Keratinocyte (primary cell): Measurements from ENCODE around the gene TTC33. TPM values are rescaled to one million over a fixed set of nuclear protein-coding genes. Genes with fewer than 3 reads are reported as not detected.

Experiments used
- DNase-seq: peaks from one replicate; pipeline ENCODE4 v3.0.0-alpha.2; 2011; ENCODE audit warnings: low read depth, missing footprints, low spot score
- FAIRE-seq: peaks from 2 replicates; lab custom pipeline; 2011; peaks lifted over from hg19 to GRCh38; lab: Jason Lieb, UNC
- H2AFZ ChIP-seq: 2 replicates; pipeline ENCODE4 v1.6.0; 2012; ENCODE audit warnings: low read length, control low read depth, inconsistent platforms; ENCODE audit not compliant: control insufficient read depth
- H3K27ac ChIP-seq: 2 replicates; pipeline ENCODE4 v1.5.1; 2011; ENCODE audit warnings: low read length; ENCODE audit not compliant: control insufficient read depth, insufficient read depth
- H3K27me3 ChIP-seq: 3 replicates; pipeline ENCODE4 v1.6.0; 2011; ENCODE audit warnings: low read length; ENCODE audit not compliant: control insufficient read depth, insufficient read depth; ENCODE audit errors: extremely low read depth
- H3K36me3 ChIP-seq, 2 experiments: 2 replicates in 1 of 2; 3 replicates in 1 of 2; pipeline ENCODE4 v1.5.1; 2011; ENCODE audit warnings: low read length in 2 of 2, mild to moderate bottlenecking in 1 of 2; ENCODE audit not compliant: control insufficient read depth in 2 of 2, insufficient read depth in 2 of 2; ENCODE audit errors: extremely low read depth in 1 of 2
- H3K4me1 ChIP-seq: 3 replicates; pipeline ENCODE4 v1.5.1; 2011; ENCODE audit warnings: low read length; ENCODE audit not compliant: control insufficient read depth, insufficient read depth; ENCODE audit errors: extremely low read depth
- H3K4me2 ChIP-seq: 3 replicates; pipeline ENCODE4 v1.6.0; 2011; ENCODE audit warnings: low read depth, low read length; ENCODE audit not compliant: control insufficient read depth, insufficient read depth; ENCODE audit errors: extremely low read depth
- H3K4me3 ChIP-seq, 3 experiments: fragments of 200-600 bp in 1 of 3; sonication (generic) in 1 of 3; 2 replicates in 2 of 3; 3 replicates in 1 of 3; pipeline ENCODE4 v1.5.1; 2011 to 2016; ENCODE audit warnings: low read length in 3 of 3, mild to moderate bottlenecking in 3 of 3, control low read depth in 2 of 3, inconsistent platforms in 1 of 3, low read depth in 1 of 3, mixed read lengths in 1 of 3, mixed run types in 1 of 3, moderate library complexity in 1 of 3; ENCODE audit not compliant: control insufficient read depth in 2 of 3, insufficient read depth in 2 of 3; ENCODE audit errors: extremely low read depth in 1 of 3
- H3K79me2 ChIP-seq: 2 replicates; pipeline ENCODE4 v1.6.0; 2012; ENCODE audit warnings: low read length; ENCODE audit not compliant: control insufficient read depth, insufficient read depth
- H3K9ac ChIP-seq: 3 replicates; pipeline ENCODE4 v1.6.0; 2011; ENCODE audit warnings: low read length; ENCODE audit not compliant: control insufficient read depth, insufficient read depth; ENCODE audit errors: extremely low read depth
- H3K9me1 ChIP-seq: 3 replicates; pipeline ENCODE4 v1.6.0; 2011; ENCODE audit warnings: low read length; ENCODE audit not compliant: control insufficient read depth, insufficient read depth; ENCODE audit errors: extremely low read depth
- H3K9me3 ChIP-seq: 2 replicates; pipeline ENCODE4 v1.5.1; 2012; ENCODE audit warnings: low read depth, low read length; ENCODE audit not compliant: control insufficient read depth
- H4K20me1 ChIP-seq: 3 replicates; pipeline ENCODE4 v1.6.0; 2011; ENCODE audit warnings: low read length; ENCODE audit not compliant: control insufficient read depth, insufficient read depth; ENCODE audit errors: extremely low read depth
- EZH2 ChIP-seq: IDR thresholded peaks from one replicate; pipeline ENCODE4 v1.6.1; 2012; ENCODE audit warnings: inconsistent platforms, mild to moderate bottlenecking, low read length, moderate library complexity
- dilution Hi-C: fragments of 300-500 bp; cut with MboI; formaldehyde crosslinking; loops from one replicate; pipeline ENCODE4 v1.7.0; 2020; ENCODE audit warnings: low sequenced_read_pairs; ENCODE audit not compliant: extremely low pct_ligation_motif_present
- polyA plus RNA-seq, 5 experiments: library from polyadenylated mRNA; depleted of rRNA in 3 of 5; stranded (reverse) in 3 of 5; stranded (forward) in 1 of 5; unstranded in 1 of 5; fragments of >200 nt; gene quantifications; 1 replicate in 1 of 5; 2 replicates in 3 of 5; 3 replicates in 1 of 5; pipeline versions ENCODE4 v1.2.1 to v1.2.3, GENCODE V29; 2011 to 2012; ENCODE audit warnings: missing spikeins in 2 of 5, low read depth in 1 of 5, low replicate concordance in 1 of 5
- TF ChIP-seq, protein P1 (sequence below), 3 experiments: IDR thresholded peaks in 1 of 3; conservative IDR thresholded peaks in 1 of 3; optimal IDR thresholded peaks in 1 of 3; 2 replicates in 2 of 3; 3 replicates in 1 of 3; pipeline versions ENCODE3 to v1.5.1; 2011; ENCODE audit warnings: low read length in 3 of 3, mild to moderate bottlenecking in 3 of 3, moderate library complexity in 2 of 3, control low read depth in 1 of 3, inconsistent platforms in 1 of 3; ENCODE audit not compliant: insufficient read depth in 2 of 3; ENCODE audit errors: extremely low read depth in 1 of 3

The TTC33 gene
- polyA plus RNA-seq, 1 donor (not counting 4 experiments of a cell fraction or from before 2014, with no cell fraction given) = 7.1 TPM

DNA sequence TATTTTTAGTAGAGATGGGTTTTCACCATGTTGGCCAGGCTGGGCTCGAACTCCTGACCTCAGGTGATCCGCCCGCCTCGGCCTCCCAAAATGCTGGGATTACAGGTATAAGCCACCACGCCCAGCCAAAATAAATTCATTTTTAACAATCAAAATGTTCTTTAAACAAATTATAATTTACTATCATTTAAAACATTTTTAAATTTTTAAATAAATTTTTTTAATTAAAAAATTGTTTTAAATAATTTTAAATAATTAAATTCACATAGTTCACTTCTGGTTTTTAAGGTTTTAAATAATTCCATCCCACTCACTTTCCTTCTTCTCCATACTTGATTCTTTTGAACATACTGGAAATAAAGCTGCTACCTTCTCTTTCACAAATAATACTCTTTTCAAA, 15.0 kb upstream of the TTC33 start:
- dilution Hi-C loops = no loop called here
- H3K4me2 ChIP-seq = no peak overlapping the region
- no peak overlapping the region for H2AFZ ChIP-seq
- TF ChIP-seq EZH2 = no peak
- TF ChIP-seq, protein P1, sequence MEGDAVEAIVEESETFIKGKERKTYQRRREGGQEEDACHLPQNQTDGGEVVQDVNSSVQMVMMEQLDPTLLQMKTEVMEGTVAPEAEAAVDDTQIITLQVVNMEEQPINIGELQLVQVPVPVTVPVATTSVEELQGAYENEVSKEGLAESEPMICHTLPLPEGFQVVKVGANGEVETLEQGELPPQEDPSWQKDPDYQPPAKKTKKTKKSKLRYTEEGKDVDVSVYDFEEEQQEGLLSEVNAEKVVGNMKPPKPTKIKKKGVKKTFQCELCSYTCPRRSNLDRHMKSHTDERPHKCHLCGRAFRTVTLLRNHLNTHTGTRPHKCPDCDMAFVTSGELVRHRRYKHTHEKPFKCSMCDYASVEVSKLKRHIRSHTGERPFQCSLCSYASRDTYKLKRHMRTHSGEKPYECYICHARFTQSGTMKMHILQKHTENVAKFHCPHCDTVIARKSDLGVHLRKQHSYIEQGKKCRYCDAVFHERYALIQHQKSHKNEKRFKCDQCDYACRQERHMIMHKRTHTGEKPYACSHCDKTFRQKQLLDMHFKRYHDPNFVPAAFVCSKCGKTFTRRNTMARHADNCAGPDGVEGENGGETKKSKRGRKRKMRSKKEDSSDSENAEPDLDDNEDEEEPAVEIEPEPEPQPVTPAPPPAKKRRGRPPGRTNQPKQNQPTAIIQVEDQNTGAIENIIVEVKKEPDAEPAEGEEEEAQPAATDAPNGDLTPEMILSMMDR (optimal IDR thresholded peaks at IDR 0.05 in 1 of 3, IDR thresholded peaks at IDR 0.05 in 1 of 3, conservative IDR thresholded peaks at IDR 0.05 in 1 of 3; ENCODE audit: extremely low read depth in 1 of 3, insufficient read depth in 2 of 3, low read length in 3 of 3) = no peak
- no peak overlapping the region for H3K27ac ChIP-seq
- peaks cover 2% of the 10 kb centered on the region for H3K79me2 ChIP-seq
- peaks cover 5% of the 10 kb centered on the region in 2 experiments for H3K36me3 ChIP-seq
- H3K9me1 ChIP-seq = no peaks in the 10 kb centered on the region
- no peaks in the 10 kb centered on the region for H3K27me3 ChIP-seq
- H3K9ac ChIP-seq = no peak overlapping the region
- H3K4me1 ChIP-seq = peaks cover 1% of the 10 kb centered on the region
- DNase-seq (no peak), FAIRE-seq (no peak)
- H4K20me1 ChIP-seq = peaks cover 3% of the 10 kb centered on the region
- H3K4me3 ChIP-seq = no peak overlapping the region
- no peaks in the 10 kb centered on the region for H3K9me3 ChIP-seq

DNA sequence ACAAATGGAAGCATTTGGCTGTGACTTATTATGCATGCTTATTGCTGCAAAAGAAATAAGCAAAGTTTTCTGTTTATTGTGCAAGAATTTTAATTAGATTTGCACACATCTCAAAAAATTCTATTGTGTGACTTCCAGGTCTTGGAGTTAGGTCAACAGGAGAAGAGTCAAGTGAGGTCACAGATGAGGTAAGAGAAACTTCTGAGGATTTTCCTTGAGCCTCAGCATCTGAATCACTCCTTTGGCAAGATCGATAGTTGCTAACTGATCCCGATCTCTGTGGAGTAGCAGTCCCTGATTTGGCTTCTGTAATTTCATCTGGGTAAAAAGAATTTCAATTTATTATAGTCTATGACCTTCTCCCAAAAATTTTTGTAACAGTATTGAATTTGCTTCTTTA, 6.9 kb upstream of the TTC33 start:
- peaks cover 2 to 14% of the 10 kb centered on the region in 2 experiments for H3K36me3 ChIP-seq
- H3K4me1 ChIP-seq = no peaks in the 10 kb centered on the region
- no peaks in the 10 kb centered on the region for H3K79me2 ChIP-seq
- no peak overlapping the region for H3K4me3 ChIP-seq
- FAIRE-seq (no peak), DNase-seq (no peak)
- H3K9me3 ChIP-seq = no peaks in the 10 kb centered on the region
- dilution Hi-C loops = no loop called here
- no peak overlapping the region for H3K27ac ChIP-seq
- H3K9me1 ChIP-seq = no peaks in the 10 kb centered on the region
- no peak for TF ChIP-seq EZH2
- TF ChIP-seq, protein P1 (optimal IDR thresholded peaks at IDR 0.05 in 1 of 3, IDR thresholded peaks at IDR 0.05 in 1 of 3, conservative IDR thresholded peaks at IDR 0.05 in 1 of 3; ENCODE audit: extremely low read depth in 1 of 3, insufficient read depth in 2 of 3, low read length in 3 of 3) = no peak
- H3K4me2 ChIP-seq = no peak overlapping the region
- H3K27me3 ChIP-seq = no peaks in the 10 kb centered on the region
- no peaks in the 10 kb centered on the region for H4K20me1 ChIP-seq
- no peak overlapping the region for H3K9ac ChIP-seq
- H2AFZ ChIP-seq = no peak overlapping the region
